IPS-NIHi11 (cell line): ENCODE measurements around the gene NAV3.
A peak's percentile ranks its signal among the peaks of the same experiment; 100 is the strongest.

Experiments
- DNase-seq: peaks from one replicate; pipeline ENCODE4 v3.0.0; 2012; ENCODE audit warnings: mixed read lengths, low spot score

The NAV3 gene

DNA sequence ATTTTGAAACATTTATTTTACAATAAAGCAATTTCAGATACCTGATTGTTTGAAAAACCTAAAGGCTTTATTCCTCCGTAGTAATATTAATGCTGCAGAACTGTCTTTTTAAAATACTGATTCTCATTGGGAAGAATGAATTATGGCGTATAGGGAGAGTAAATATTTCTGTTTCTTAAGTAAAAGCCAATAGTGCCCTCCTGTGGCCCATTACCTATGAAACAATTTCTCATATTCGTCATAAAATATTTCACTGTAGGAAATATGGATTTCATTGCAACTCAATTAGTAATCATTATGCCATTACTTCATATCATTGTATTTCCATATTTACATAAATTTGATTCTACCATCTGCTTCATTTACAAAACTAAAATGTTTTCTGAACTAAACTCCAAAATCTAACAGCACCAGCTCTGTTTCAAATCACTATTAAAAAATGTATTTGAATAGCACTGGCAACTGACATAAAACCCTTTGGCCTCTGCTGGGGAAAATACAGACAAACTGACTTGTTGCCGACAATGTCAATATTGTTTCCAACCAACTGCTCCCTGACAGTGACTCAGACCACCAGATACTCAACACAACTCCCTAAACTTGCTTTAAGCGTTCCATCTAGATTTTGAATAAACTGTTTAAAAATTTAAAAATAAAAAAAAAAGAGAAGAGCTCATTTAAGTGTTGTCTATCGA, 290.3 kb downstream of the NAV3 start:
- no peak for DNase-seq

DNA sequence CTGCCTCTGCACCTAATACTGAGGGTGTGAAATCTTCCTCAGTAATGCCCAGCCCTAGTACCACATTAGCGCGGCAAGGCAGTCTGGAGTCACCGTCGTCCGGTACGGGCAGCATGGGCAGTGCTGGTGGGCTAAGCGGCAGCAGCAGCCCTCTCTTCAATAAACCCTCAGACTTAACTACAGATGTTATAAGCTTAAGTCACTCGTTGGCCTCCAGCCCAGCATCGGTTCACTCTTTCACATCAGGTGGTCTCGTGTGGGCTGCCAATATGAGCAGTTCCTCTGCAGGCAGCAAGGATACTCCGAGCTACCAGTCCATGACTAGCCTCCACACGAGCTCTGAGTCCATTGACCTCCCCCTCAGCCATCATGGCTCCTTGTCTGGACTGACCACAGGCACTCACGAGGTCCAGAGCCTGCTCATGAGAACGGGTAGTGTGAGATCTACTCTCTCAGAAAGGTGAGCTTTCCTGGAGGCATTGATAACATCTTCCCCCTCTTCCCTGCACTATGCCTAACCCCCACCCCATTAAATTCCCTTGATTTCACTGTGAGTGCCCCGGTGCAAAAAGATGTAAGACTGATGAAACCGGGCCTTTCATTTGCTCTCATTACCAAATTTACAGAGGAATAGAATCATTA, 291.4 kb downstream of the NAV3 start:
- DNase-seq = no peak

DNA sequence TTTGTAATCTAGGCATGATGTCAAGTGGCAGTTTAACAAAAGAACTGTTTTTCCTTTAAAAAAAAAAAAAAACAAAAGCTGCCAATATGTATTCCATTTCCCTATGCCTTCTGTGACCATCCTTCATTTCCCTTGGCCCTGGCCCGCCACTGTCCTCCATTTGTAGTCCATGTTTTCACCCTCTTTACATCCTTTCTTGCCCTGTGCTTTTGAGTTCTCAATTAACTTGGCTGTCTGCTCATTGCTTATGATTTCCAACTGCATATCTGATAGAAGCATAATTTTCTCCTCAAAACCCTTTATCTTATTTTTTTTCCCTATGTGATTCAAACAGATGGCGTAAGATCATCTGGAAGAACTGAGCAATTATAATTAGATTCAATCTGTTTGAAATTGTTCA, 297.5 kb downstream of the NAV3 start:
- DNase-seq = no peak

DNA sequence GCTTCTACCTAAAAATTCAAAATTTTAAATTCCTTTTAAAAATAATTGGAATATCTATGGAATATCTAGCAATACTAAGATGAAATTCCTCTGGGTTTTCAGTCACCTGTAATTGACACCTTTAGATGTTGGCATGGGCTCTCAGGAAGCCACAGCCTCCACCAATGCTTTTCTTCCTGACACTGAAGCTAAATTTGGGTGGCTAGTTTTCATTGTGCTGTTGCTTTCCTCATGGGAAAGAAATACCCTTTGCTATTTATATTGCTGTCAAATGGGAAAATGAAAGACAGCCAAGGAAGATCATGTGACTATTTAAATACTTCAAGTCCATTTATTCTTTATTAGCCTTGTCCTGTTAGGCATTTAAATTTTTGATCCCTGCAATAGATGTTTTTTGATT, 313.0 kb downstream of the NAV3 start:
- DNase-seq = no peak

DNA sequence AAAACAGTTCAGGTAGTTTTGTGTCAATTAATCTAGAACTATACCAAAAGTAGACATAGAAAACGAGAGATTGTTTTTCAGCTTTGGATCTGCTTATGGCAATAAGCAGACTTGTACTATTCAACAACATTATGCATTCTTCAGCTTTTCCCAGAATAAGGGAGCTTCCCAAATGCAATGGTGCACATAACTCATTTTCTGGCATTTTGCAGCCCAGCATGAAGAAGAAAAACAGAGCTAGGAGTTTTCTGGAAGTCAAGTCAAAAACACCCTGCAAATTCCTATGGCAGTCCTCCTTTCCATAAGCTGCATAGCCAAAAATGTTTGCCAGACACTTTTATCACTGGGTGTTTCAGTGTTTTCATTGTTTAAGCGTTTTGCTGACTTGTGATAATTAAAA, 314.7 kb downstream of the NAV3 start:
- no peak for DNase-seq

DNA sequence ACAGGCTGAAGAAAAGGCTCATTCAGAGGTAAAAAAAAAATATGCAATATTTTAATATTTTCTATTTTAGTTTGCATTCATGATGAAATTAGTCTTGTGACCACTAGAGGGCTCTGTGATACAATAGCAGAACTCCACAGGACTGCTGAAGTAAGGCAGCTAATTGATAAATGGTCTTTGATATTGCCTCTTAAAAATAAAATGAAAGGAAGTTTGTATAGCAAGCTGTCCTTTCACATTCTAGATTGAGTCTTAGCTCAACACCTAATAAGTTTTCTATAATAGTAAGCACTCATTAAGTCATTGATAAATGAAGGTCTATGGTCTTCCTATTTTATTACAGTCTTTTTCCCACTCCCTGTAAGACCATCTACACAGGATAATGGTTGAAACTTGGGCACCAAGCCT, 315.7 kb downstream of the NAV3 start:
- DNase-seq = peak; percentile 14

DNA sequence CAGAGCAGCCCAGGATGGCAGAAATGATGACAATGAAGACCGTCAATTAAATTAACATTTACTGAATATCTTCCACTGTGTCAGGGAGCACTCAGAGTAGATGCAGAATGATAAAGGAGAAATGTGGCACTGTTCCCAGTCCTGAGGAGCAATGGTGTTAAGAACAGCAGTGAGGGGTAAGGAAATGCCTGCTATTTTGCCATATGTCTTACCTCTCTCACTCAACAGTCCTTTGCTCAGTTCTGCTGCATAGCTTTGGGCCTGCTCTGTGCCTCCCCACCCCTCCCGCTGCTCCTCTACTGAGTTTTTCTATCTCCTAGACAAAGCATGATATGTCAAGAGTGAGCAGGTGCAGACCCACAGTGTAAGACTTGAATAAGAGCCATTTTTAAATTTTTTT, 318.8 kb downstream of the NAV3 start:
- DNase-seq = no peak

DNA sequence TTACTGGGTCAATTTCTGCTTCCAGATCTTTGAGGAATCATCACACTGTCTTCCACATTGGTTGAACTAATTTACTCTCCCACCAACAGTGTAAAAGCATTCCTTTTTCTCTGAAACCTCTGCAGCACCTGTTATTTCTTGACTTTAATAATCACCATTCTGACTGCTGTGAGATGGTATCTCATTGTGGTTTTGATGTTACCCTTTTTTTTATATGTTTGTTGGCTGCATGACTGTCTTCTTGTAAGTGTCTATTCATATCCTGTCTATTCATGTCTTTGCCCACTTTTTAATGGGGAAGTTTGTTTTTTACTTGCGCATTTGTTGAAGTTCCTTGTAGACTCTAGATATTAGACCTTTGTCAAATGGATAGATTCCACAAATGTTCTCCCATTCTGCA, 324.9 kb downstream of the NAV3 start:
- DNase-seq = no peak

DNA sequence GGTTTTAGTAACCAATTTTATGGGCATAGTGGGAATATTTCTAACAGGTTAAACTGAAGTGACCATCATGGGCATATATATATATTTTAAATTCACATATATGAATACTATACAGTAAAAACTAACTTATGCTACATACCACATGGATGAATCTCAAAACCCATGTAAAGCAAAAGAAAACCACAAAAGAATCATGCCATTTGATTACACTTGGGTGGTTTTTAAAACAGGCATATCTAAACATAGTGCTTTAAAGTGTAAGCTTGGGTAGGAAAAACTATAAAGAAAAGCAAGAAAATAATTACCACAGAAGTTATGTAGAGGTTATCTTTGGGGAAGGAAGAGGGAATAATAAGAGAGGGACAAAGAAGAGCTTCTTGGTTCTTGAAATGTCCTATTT, 326.1 kb downstream of the NAV3 start:
- no peak for DNase-seq

DNA sequence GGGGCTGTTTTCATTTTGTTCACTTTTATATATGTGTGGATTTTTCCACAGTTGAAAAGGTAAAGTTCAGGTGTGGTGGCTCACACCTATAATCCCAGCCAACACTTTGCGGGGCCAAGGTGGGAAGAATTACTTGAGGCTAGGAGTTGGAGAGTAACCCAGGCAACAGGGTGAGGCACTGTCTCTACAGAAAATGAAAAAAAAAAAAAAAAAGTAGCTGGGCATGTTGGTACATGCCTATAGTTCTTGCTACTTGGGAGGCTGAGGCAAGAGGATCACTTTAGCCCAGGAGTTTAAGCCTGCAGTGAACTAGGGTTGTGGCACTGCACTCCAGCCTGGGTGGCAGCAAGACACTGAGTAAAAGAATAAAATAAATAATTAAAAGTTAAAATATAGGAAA, 326.5 kb downstream of the NAV3 start:
- no peak for DNase-seq

DNA sequence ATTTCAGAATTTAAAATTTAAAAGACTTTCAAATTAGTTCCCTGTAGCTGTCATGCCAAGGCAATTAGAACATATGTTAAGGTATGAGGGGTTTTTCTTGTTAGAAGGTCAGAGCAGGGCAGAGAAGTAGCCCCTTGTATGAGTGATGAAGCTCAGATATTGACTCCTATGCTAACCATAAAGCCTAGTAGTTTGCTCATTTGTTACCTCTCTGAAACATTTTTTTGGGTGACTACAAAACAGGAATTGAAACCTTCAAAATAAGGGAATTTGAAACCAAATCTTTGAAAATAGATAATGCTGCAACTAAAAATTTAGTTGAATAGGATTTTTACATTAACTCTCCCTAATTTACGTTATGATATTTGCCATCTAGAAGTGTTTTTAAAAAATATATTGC, 333.5 kb downstream of the NAV3 start:
- no peak for DNase-seq

DNA sequence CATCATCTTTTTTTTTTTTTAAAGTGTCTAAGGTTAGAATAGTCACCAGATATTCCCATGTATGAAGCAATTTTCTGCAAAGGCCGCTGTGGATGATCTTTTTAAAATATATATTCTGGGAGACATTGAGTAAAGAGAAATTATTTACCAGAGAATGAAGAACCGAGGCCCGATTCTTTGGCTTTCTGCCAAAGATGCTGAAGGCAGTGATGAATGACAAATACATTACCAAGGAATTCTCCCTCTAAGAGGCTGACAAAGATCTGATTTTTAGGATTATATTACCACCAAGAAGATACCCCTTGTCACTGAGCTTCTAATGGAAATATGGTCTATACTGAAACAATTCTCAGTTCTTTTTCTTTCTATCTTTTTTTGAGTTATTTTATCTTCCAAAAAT, 336.8 kb downstream of the NAV3 start:
- no peak for DNase-seq

DNA sequence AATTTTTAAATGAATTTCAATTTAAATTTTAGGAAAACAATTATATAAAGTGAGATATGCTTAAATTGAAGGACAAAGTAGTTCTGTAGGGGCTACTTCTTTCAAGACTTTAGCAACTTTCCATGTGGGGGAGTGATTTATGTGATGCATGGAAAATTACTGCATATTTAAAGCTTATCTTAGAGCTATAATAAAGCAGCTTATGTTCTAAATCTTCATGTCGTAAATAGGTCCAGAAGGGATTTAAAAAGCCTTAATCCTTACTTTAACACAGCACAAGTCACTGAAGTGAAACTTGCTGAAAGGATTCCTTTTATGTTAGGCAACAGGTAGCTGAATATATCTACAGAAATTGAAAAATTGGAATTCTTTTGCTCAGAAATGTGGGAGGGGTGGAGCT, 340.4 kb downstream of the NAV3 start:
- DNase-seq = no peak

DNA sequence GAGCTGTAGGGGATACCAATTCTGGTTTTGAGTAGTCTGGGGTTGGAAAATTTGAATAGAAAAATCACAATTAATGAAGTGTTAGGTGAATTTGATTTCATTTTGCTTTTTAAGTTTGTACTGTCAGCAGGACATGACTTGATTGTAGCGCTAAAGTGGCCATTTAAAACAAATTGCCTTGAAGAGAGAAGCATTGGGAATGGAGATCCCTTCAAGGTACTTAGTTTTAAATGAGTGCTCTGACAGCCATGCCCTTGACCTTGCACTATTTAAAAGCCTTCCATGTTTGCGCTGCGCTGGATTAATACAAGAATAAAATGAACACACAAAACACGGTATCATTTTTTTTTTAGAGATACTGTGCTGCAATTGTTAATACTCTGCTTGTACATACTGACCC, 345.9 kb downstream of the NAV3 start:
- no peak for DNase-seq

DNA sequence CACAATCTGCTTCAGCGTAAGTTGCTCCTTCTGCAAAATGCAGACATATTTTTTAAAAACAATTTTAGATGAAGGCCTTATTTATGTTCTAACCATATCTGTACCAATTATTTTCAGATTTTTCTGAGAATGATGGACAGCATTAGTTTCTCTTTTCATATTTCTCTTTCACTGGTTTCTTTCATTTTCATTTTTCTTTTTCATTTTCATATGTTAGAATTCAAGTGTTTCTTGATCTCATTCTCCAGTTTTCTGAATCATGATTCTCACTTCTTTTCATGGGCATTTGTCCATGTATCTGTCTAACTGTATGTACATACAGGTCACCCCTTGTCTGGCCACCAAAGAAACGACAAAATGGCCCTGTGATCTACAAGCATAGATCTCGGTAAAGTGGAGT, 346.6 kb downstream of the NAV3 start:
- DNase-seq = no peak

DNA sequence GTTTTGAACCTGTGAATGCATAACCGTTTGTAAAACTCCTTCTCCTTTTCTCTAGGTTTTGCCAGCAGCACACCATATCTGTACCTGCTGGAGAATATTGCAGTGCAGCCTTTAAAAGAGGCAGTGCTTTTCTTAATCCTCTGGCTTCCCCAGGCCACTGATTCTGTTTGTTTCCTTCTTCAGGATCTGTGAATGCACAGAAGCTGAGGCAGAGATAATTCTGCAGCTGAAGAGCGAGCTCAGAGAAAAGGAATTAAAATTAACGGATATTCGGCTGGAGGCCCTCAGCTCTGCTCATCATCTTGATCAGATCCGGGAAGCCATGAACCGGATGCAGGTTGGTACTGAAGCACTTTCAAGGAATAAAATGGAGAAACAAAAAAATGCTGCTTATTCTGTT, 348.7 kb downstream of the NAV3 start:
- DNase-seq = no peak

DNA sequence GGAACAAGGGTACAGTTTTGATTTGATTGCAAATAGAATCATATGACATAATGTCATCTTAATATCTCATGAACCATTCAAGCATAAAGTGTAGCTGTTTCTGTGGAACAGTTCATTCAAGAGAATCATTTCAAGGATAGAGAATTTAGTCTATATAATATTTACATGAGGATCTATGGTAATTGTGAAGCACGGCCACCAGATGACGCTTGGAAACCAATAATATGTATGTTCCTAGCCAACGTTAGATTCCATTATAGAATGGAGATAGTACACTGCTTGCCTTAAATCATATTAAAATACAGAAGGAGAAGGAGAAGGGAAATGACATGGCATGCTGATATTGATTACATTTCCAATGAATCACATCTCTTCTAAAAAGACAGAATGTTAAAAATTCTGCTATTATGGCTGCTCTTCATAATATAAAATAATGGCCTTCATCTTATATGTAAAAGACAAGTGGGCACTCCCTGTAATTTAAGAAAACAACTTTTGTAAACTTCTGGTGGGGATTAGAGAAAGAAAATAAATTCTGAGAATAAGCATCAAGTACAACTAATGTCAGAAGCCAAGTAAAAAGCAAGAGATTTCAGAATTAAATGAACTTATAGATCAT, 351.0 kb downstream of the NAV3 start:
- DNase-seq = no peak

DNA sequence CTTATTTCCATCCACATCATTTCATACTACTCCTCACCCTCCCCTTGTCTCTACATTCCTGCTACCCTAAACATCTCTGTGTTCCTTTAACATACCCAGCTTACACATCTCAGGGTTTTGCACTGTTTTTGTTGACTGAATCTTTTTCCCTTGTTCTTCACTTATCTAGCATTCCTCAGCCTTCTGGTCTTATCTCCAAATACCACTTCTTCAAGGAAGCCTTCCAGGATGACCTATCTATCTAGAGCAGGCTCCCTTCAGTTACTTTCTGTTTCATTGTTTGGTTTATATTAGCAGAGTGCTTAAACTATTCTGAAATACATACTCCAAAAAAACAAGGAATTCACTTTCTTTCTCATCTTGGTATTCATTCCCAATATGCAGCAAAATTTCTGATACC, 353.1 kb downstream of the NAV3 start:
- DNase-seq = no peak

DNA sequence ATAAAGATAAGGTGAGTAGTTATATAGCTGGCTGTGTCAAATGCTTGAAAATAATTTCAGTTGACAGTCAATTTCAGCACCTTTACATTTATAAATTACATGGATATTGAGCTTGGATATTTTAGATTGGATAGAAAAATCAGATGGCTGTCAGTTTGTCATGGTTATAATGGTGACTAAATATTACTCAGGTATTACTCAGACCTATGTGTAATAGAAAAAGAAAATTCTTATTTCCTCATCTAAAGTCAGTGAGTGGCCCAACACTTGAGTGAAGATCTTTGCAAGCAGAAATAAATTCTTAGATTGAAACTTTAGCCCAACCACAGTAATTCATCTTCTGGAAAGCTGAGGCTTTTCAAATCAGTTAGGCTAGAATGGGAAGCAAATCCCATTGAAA, 354.4 kb downstream of the NAV3 start:
- no peak for DNase-seq

DNA sequence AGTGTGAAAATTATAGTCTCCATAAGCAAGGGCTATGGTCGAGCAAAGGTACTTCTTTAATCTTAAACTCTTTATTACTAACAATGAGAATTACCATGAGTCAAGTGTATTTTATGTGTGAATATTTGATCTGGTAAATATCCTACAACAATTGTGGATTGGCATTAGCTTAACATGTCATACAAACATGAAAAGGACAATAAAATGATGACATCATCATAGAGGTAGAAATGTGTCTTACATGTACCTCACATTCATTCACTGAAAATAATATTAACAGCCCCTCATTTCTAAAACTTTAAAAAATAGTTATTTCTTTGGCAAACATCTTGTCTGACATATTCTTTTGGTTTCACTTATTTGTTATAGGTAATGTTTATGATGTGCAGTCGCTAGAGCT, 355.0 kb downstream of the NAV3 start:
- no peak for DNase-seq

DNA sequence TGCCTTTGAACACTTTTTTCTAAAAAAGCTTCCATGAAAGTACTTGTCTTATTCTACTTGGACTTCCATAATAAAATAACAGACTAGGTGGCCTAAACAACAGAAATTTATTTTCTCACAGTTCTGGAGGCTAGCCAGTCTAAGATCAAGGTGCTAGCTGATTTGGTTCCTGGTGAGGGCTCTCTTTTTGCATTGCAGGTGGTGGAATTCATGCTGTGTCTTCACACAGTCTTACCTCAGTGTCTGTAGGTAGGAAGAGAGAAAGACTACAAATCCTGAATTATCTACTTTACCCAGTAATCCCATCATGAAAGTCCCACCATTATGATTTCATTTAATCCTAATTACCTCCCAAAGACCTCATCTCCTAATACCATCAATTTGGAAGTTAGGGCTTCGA, 356.0 kb downstream of the NAV3 start:
- no peak for DNase-seq

DNA sequence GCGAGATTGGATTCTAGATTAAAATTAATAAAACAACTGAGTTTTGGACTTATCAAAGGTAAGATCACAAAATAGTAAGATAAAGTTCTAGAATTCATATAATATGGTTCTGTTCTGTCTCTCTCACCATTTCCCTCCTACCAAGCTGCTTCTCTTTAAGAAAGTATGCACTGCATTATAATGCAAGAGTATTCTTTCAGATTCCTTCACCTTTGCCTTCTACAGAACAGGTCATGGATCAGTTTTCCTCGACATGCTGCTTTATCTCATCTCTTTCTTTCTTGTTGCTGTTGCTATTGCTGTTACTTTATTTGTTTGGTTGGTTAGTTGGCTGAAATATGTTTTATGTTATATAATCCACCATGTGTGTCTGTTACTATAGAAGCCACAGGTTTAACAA, 357.0 kb downstream of the NAV3 start:
- DNase-seq = no peak

DNA sequence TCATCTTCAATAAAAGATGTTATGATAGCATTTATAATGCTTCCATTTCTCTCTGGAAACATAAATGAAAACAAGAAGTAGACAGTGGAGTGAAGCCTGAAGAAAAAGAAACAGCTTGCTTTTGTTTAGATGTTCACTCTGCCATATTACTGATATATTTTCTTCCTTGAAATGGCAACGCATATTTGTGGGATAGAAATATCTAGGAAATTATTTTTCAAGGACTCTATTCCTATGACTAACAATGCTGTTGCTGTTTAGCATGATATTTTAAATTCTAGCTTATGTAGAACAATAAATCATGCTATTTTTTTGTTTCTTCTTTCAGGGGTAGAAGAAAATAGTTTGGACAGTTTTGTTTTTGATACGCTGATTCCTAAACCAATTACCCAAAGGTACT, 359.0 kb downstream of the NAV3 start:
- no peak for DNase-seq

DNA sequence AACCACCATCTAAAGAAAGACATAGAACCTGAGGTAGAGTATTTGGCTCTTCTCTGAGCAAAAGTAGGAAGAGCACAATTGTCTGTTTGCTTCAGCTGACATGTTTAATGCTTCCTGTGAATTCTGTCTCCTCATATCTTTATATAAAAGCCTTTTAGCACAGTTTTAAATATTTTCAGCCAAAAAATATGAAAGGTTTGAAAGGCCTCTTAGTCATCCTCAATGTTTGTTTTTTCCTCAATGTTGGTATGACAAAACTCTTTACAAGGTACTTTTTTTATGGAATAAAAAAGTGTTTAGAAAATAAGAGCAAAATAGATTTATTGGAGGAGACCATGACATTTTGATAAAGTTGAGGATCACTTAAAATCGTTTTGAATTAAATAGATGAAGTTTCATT, 360.9 kb downstream of the NAV3 start:
- no peak for DNase-seq
